HUES6 (cell line): ENCODE data around the gene SLC6A9.

Experiments used
- H3K27ac ChIP-seq: 2 replicates; pipeline ENCODE4 v1.7.0; 2013; ENCODE audit warnings: low read depth, mild to moderate bottlenecking, low read length, inconsistent platforms
- H3K27me3 ChIP-seq: 2 replicates; pipeline ENCODE4 v1.6.1; 2013; ENCODE audit warnings: low read length; ENCODE audit not compliant: control insufficient read depth, insufficient read depth
- H3K36me3 ChIP-seq: 2 replicates; pipeline ENCODE4 v1.6.1; 2013; ENCODE audit warnings: low read length; ENCODE audit not compliant: control insufficient read depth, insufficient read depth
- H3K4me1 ChIP-seq: 2 replicates; pipeline ENCODE4 v1.6.1; 2013; ENCODE audit warnings: low read length; ENCODE audit not compliant: control insufficient read depth, insufficient read depth
- H3K4me3 ChIP-seq: 2 replicates; pipeline ENCODE4 v1.5.1; 2013; ENCODE audit warnings: low read depth, low read length
- H3K9ac ChIP-seq: one replicate; pipeline ENCODE4 v1.6.1; 2013; ENCODE audit warnings: mild to moderate bottlenecking, low read length
- H3K9me3 ChIP-seq: 2 replicates; pipeline ENCODE4 v1.6.1; 2013; ENCODE audit warnings: low read depth, low read length; ENCODE audit not compliant: control insufficient read depth, insufficient read depth

SLC6A9 gene

GRCh38 chr1:44014365-44015104, 16.7 kb downstream of the SLC6A9 start:
- H3K36me3 ChIP-seq = peaks cover 9% of the 10 kb centered on the region; the same call in 1 of the 2 replicates
- no peaks in the 10 kb centered on the region for H3K27me3 ChIP-seq
- H3K27ac ChIP-seq = no peak overlapping the region
- H3K4me1 ChIP-seq = peaks cover 4% of the 10 kb centered on the region; the same call in 1 of the 2 replicates
- no peaks in the 10 kb centered on the region for H3K9me3 ChIP-seq
- no peak overlapping the region for H3K9ac ChIP-seq
- H3K4me3 ChIP-seq = no peak overlapping the region

GRCh38 chr1:44013949-44014348, 17.3 kb downstream of the SLC6A9 start:
- no peak overlapping the region for H3K9ac ChIP-seq
- H3K36me3 ChIP-seq = peaks cover 6% of the 10 kb centered on the region; the same call in 1 of the 2 replicates
- H3K4me1 ChIP-seq = peaks cover 4% of the 10 kb centered on the region; the same call in 1 of the 2 replicates

GRCh38 chr1:44012941-44013609, 18.2 kb downstream of the SLC6A9 start:
- Histone ChIP-seq H3K4me1 (peaks cover 4% of the 10 kb centered on the region; the same call in 1 of the 2 replicates), H3K27me3 (no peaks in the 10 kb centered on the region), H3K27ac (no peak overlapping the region), H3K36me3 (peaks cover 10% of the 10 kb centered on the region; the same call in 1 of the 2 replicates), H3K9me3 (no peaks in the 10 kb centered on the region), H3K4me3 (no peak overlapping the region), H3K9ac (no peak overlapping the region)

More at GRCh38 chr1:44013949-44014348, 17.3 kb downstream of the SLC6A9 start:
- no peak overlapping the region for H3K4me3 ChIP-seq
- H3K9me3 ChIP-seq = no peaks in the 10 kb centered on the region
- H3K27me3 ChIP-seq = no peaks in the 10 kb centered on the region
- no peak overlapping the region for H3K27ac ChIP-seq

- H3K4me1 ChIP-seq = peaks cover 4% of the 10 kb centered on the region; the same call in 1 of the 2 replicates
- H3K9me3 ChIP-seq = no peaks in the 10 kb centered on the region
- no peak overlapping the region for H3K27ac ChIP-seq
- H3K9ac ChIP-seq = no peak overlapping the region
- no peaks in the 10 kb centered on the region for H3K27me3 ChIP-seq
- H3K36me3 ChIP-seq = peaks cover 13% of the 10 kb centered on the region; the same call in 1 of the 2 replicates
- no peak overlapping the region for H3K4me3 ChIP-seq
Measured at GRCh38 chr1:44012404-44012803, 18.9 kb downstream of the SLC6A9 start.

GRCh38 chr1:44010935-44011471, 20.3 kb downstream of the SLC6A9 start:
- no peak overlapping the region; the same call in 1 of the 2 replicates for H3K27ac ChIP-seq
- H3K27me3 ChIP-seq = no peaks in the 10 kb centered on the region
- no peaks in the 10 kb centered on the region for H3K9me3 ChIP-seq
- no peak overlapping the region for H3K4me3 ChIP-seq
- H3K36me3 ChIP-seq = peaks cover 13% of the 10 kb centered on the region; the same call in 1 of the 2 replicates
- H3K4me1 ChIP-seq = peaks cover 4% of the 10 kb centered on the region; the same call in 1 of the 2 replicates
- no peak overlapping the region for H3K9ac ChIP-seq

GRCh38 chr1:44008259-44008658, 23.0 kb downstream of the SLC6A9 start:
- Histone ChIP-seq H3K4me3 (no peak overlapping the region), H3K4me1 (peaks cover 4% of the 10 kb centered on the region; the same call in 1 of the 2 replicates), H3K36me3 (peaks cover 13% of the 10 kb centered on the region; the same call in 1 of the 2 replicates), H3K9ac (no peak overlapping the region), H3K9me3 (no peaks in the 10 kb centered on the region), H3K27me3 (no peaks in the 10 kb centered on the region), H3K27ac (no peak overlapping the region)

GRCh38 chr1:44002606-44003157, 28.6 kb downstream of the SLC6A9 start:
- no peaks in the 10 kb centered on the region for H3K9me3 ChIP-seq
- no peaks in the 10 kb centered on the region; the same call in 1 of the 2 replicates for H3K4me1 ChIP-seq
- H3K27me3 ChIP-seq = no peaks in the 10 kb centered on the region
- H3K27ac ChIP-seq = no peak overlapping the region
- H3K4me3 ChIP-seq = no peak overlapping the region
- peaks cover 24% of the 10 kb centered on the region; the same call in 1 of the 2 replicates for H3K36me3 ChIP-seq
- H3K9ac ChIP-seq = no peak overlapping the region

GRCh38 chr1:44002165-44002564, 29.1 kb downstream of the SLC6A9 start:
- Histone ChIP-seq H3K27me3 (no peaks in the 10 kb centered on the region), H3K4me1 (peaks cover 5% of the 10 kb centered on the region; the same call in 1 of the 2 replicates), H3K9ac (no peak overlapping the region), H3K4me3 (no peak overlapping the region), H3K9me3 (no peaks in the 10 kb centered on the region), H3K36me3 (peaks cover 22% of the 10 kb centered on the region; the same call in 1 of the 2 replicates), H3K27ac (no peak overlapping the region)

- Histone ChIP-seq H3K4me3 (no peak overlapping the region), H3K36me3 (peaks cover 22% of the 10 kb centered on the region; the same call in 1 of the 2 replicates), H3K9ac (no peak overlapping the region), H3K4me1 (peaks cover 7% of the 10 kb centered on the region; the same call in 1 of the 2 replicates), H3K9me3 (no peaks in the 10 kb centered on the region), H3K27ac (no peak overlapping the region), H3K27me3 (no peaks in the 10 kb centered on the region)
Measured at GRCh38 chr1:44000122-44000665, 31.1 kb downstream of the SLC6A9 start.

- Histone ChIP-seq H3K36me3 (peaks cover 22% of the 10 kb centered on the region; the same call in 1 of the 2 replicates), H3K9ac (no peak overlapping the region), H3K27me3 (no peaks in the 10 kb centered on the region), H3K4me1 (peaks cover 13% of the 10 kb centered on the region; the same call in 1 of the 2 replicates), H3K9me3 (no peaks in the 10 kb centered on the region), H3K4me3 (no peak overlapping the region), H3K27ac (no peak overlapping the region)
Measured at GRCh38 chr1:43999455-43999854, 31.8 kb downstream of the SLC6A9 start.
